GM18909 (cell line): Measurements from ENCODE around the gene DUSP22.
"Not testable (repeated sequence)": the region's sequence is repeated elsewhere in the genome, so short reads cannot be mapped to it uniquely, and the experiment has no call there.

ENCODE experiments used
- ATAC-seq: cut with Tn5 transposase; IDR thresholded peaks from one replicate; pipeline ENCODE4 v1.9.1; 2021; ENCODE audit warnings: mild to moderate bottlenecking; ENCODE audit not compliant: unreplicated experiment, poor library complexity

Gene DUSP22, protein sequence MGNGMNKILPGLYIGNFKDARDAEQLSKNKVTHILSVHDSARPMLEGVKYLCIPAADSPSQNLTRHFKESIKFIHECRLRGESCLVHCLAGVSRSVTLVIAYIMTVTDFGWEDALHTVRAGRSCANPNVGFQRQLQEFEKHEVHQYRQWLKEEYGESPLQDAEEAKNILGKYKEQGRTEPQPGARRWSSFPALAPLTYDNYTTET

DNA sequence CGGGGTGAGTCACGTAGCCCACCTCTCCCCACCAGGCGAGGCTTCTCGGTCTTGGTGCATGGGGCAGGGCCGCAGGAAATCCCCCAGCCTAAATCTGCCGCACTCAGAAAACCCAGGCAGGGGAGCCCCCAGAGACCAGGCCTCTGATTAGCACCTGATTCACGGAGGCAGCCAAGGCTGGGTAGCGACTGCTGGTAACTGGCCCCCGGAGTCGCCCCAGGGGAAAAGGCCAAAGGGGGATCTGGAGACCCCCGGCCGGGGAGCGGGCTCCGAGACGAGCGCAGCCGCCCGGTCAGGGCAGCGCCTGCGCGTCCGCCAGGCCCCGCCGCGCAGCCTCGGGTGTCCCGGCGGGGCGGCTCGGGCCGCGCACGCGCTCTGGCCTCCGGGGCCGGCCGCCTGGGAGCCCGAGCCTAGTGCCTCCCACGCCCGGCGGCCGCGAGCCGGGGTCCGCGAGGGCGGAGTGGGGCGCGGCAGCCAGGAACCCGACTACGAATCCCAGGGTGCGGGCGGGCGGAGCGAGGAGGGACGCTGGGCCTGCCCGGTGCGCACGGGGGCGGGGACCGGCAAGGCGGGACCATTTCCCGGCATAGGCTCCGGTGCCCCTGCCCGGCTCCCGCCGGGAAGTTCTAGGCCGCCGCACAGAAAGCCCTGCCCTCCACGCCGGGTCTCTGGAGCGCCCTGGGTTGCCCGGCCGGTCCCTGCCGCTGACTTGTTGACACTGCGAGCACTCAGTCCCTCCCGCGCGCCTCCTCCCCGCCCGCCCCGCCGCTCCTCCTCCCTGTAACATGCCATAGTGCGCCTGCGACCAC lies at the start of gene DUSP22:
DUSP22 (plus strand) TSS at position 791 of the 809 bp plus-strand sequence. CDS start 53 bp downstream, outside the sequence.
- peak; percentile 43 for ATAC-seq

DNA sequence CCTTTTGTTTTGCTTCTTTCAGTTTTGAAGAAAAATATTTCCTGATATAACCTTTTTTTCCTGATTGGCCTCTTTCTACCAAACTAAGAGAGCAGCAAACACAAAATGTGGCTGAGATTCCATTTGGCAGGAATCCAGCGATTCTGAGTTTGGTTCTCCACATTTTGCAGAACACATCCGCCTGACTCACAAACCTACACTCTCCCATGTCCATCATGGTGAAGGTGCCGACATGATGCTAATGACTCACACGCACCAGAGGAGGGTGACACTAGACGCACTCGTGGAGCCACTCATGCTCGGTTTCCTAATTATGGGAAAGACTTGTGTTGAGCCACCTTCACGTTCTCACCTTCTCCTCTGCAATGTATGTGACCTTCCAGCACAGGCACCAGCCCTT lies 45.9 kb upstream of the DUSP22 start:
- ATAC-seq: no peak

DNA sequence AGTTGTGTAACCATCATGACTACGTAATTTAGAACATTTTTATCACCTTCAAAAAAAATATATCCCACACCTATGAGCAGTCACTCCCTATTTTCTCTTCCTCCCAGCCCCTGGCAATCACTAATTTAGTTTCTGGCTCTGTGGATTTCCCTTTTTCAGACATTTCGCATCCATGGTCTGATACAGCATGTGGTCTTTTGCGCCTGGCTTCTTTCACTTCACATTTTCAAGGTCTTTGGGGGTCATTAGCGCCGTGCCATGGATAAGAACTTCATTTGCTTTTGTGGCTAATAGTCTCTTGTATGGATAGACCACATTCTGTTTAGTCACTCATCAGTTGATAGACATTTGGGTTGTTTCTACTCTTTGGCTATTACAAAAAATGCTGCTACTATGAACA lies 44.9 kb upstream of the DUSP22 start:
- ATAC-seq: no peak

DNA sequence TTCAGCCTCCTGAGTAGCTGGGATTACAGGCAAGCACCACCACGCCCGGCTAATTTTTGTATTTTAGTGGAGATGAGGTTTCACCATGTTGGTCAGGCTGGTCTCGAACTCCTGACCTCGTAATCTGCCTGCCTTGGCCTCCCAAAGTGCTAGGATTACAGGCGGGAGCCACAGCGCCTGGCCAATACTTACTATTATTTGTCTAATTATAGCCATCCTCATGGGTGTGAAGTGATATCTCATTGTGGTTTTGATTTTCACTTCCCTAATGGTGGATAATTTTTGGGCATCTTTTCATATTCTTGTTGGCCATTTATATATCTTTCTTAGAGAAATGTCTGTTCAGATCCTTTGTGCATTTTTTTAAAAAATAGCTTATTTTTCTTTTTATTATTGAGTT lies 44.2 kb upstream of the DUSP22 start:
- not testable (repeated sequence) for ATAC-seq

DNA sequence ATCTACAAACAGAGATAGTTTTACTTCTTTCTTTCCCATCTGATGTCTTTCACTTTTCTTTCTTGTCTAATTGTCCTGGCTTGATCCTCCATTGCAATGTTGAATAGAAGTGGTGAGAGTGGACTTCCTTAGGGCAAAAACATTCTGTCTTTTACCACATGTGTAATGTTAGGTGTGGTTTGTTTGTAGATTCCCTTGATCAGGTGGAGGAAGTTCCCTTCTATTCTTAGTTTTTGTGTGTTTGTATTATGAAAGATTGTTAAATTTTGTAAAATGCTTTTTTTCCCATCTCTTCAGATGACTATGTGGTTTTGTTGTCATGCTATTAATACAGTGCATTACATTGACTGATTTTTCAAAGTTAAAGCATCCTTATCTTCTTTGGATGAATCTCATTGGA lies 41.6 kb upstream of the DUSP22 start:
- ATAC-seq: no peak

DNA sequence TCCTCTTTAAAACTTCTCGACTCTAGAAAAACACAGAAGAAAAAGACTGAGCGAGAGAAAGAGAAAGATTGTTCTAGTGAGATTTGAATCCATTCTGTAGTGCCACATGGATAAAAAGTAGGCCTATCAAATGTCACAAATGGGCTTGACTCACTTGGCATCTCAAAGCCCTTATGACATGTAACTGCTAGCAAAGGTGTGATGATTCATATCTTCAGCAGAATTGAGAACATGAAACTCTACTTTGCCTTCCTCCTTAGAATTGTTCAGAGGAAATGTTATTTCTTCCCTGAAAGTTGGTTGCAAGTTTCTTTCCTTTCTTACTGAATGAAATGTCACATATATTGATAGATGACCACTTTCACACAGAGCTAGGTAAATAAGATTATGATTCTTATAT lies 40.4 kb upstream of the DUSP22 start:
- ATAC-seq: no peak

DNA sequence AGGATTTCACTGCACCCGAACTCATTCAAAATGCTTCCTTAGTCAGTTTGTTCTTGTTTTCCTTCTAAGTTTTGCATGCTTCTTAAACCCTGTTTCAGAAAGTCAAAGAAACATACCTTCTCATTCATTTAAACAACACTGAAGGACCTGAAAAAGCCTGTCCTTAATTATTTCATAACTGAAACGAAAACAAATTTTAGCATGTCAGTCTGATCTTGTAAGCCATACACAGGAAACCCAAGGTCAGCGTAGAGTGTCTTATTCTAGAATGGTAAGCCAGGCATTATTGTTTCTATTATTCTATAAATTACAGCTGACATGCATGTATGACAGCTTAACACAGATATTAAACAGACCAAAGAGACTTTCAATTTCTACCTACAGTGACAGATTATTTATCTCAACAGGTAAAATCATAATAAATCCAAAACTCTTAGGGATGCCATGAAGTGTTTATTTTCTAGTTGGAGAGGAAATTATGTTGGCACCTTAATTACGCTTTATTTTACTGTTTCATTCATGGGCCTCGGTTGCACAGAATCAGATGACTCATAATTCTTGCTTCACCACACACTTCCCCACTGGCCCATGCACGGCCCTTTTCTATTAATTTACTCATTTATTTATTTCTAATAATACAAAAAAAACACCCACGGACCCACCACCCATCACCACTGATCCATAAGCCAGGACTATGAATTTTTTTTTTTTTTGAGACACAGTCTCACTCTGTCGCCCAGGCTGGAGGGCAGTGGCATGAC lies 39.3 kb upstream of the DUSP22 start:
- no peak for ATAC-seq

DNA sequence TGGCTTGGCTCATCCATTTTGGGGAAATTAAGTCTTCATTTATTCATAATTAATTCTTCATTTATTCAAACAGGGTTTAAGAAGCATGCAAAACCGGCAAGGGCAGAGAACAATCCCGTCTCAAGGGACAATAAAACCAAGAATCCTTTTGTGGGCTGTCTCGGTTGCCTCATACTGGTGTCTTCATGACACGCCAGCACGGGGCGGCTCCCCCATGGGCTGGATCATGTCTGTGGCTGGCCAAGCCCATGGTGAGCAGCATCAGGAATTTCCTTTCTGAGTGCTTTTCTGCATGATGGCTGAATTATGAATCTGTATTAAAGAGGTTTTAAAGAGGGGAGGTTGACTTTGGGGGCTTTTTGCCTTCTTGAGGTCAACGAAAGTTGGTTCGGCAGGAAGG lies 38.3 kb upstream of the DUSP22 start:
- ATAC-seq: no peak

DNA sequence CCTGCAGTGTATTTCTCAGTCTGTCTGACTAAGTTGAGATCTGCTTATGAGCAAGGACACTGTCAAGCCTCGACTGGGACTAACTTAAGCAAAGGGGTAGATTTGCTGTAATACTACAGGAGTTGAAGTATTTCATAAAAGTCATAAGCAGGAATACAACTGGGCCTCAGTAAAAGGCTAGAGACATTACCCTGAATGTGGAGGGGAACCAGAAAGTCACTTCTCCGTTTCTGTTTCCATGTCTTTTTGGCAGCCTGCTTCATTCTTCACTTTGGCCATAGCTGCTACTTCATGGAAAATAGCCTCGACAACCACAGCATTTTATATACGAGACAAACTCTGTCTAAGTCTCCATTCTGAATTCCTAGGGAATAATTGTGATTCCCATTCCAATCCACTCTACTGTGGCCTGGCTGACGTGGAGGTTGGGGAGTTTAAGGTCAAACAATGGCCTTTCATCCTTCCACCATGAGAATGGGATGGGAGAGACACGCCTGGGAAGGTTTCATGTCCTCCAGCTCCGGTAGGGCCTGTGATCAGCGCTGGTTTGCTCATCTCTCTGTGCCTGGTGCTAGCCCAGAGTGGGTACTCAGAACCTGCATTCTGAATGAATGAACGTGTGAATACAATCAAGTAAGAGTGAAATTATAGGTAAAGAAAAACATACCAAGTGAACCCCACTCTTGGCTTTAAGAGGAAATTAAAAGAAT lies 37.1 kb upstream of the DUSP22 start:
- ATAC-seq: no peak

DNA sequence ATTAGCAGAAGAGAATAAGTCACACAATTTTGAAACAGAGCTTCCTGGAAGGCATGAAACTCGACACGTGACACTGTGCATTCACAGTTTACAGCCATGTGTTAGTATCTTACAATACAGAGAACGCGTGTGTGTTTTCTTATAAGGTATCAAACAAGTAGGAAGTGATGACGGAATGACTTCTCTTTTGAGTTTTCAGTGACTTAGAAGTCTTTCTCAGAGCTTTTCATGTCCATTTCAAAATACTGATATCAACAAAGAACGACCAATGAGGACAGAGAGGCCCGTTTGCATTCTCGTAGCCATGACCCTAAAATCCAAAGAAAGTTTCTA lies 36.6 kb upstream of the DUSP22 start:
- ATAC-seq: no peak

DNA sequence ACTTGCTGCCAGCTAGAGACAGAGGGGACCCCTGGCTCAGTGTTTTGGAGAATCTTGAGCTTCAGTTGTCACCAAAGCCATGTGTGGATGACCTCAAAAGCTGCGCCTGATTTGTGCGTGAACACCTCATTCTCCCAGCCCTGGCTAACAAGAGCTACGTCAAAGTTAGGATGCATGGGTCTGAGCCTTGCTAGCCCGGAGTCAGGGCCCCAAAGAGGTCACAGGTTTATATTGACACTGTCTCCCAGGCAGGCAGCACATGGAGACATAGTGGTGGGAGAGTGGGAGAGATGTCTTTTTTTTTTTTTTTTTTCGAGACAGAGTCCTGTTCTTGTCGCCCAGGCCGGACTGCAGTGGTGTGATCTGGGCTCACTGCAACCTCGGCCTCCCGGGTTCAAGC lies 36.1 kb upstream of the DUSP22 start:
- ATAC-seq: no peak

DNA sequence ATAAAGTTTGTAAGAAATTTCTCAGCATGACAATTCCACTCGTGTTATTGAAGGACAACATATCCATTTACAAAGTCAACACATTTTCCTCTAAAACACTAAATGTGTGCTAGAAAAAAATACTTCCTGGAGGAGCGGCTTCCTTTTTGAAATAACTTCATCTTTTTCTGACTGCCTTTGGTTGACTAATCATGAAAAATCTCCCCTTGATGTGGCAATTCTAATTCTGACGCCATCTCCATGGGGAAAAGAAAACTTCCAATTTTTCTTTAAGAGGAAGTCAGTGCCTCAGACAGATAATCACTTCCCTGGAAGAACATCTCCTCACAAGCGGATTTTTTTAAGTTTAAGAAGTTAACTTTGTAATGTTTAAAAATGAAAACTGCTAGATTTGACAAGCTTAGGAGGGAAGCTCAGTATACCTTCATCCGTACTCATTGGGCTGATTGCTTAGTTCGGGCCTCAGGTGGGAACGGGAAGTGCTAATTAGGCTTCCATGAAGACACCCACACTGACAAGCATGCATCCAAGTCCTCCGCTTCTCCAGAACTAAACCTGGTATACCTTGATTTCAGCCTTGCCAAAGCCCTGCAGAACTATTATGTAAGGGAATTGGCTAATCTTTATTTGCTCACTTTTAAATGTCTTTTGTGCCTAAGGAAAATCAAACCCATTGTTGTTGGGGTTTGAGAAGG lies 35.1 kb upstream of the DUSP22 start:
- ATAC-seq: no peak

DNA sequence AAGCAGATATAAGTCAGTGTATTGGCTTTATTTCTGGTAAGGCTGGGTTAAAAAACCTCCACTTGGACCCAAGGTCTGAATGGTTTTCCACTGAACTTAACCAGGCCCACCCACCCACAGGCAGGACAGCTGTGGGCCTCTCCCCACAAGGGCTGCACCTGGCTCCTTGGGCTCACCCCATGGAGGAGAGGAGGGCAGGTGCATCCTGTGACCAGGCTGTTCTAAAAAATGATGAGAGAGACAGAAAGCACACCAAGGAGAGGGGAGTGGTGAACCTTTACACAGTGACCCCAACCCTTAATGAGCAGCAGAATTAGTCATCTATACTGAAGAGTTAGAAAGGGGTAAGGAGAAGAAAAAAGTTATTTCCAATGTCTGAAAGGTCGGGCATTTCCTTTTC lies 34.5 kb upstream of the DUSP22 start:
- ATAC-seq: peak; percentile 42

DNA sequence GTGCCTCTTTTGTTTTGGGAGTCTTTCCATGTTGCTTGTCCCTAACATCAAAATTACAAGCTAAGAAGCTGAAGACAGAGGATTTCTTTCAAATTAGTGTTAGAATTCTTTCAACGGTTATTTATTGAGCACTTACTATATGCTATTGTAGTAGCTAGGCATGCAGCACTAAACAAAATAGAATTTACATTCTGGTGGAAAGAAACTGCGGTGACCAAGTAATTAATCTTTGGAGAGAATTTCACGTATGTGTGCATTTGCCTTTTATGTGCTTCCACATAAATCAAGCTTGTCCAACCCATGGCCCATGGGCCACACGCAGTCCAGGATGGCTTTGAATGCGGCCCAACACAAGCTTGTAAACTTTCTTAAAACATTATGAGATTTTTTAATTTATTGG lies 33.0 kb upstream of the DUSP22 start:
- ATAC-seq: no peak

DNA sequence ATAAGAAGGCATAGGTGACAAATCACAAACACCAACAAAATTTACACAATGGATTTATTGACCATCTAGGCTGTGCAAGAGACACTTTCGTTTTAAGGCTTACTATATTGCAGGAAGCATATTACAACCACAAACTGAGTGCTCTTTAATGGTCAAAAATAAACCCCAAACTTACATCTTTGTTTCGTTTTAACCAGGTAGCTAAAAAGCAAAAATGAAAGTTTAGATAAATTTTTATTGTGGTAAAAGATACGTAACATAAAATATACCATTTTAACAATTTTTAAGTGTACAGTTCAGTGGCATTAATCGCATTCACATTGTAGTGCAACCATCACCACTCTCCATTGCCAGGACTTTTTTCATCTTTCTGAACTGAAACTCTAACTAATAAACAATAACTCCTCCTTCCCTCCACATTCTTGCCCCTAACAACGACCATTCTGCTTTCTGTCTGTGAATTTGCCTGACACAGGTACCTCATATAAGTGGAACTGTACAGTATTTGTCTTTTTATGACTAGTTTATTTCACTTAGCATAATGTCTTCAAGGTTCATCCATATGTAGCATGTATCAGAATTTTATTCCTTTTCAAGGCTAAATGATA lies 32.3 kb upstream of the DUSP22 start:
- peak; percentile 75 for ATAC-seq

DNA sequence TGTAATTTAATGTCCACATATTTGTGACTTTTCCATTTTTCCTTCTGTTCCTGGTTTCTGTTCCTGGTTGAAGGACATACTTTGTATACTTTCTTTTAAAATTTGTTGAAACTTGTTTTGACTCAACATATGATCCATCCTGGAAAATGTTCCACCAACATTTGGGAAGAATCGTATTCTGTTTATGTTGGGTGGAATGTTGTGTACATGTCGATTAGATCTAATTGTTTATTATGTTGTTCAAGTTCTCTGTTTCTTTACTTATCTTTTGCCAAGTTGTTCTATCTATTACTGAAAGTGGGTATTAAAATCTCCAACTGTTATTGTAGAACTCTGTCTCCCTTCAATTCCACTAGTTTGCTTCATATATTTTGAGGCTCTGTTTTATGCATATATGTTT lies 27.7 kb upstream of the DUSP22 start:
- ATAC-seq: no peak

DNA sequence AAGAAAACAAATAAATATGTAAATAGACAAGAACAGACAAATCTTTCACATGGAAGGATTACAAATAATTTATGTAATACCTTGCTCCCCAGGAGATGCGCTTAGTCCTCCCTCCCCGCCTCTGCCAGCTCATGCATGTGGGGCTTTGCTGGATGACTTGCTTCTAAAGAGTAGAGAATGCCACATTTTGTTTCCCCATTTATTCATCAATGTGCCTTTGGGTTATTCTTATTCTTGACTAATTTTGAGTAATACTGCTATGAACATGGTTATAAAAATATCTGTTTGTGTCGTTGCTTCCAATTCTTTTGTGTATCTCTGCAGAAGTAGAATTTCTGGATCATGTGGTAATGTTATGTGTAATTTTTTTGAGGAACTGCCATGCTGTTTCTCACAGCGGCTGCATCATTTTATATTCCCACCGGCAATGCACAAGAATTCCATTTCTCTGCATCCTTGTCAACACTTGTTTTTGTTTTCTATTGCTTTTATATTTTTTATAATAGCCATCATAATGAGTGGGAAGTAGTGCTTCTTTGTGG lies 23.8 kb upstream of the DUSP22 start:
- no peak for ATAC-seq

DNA sequence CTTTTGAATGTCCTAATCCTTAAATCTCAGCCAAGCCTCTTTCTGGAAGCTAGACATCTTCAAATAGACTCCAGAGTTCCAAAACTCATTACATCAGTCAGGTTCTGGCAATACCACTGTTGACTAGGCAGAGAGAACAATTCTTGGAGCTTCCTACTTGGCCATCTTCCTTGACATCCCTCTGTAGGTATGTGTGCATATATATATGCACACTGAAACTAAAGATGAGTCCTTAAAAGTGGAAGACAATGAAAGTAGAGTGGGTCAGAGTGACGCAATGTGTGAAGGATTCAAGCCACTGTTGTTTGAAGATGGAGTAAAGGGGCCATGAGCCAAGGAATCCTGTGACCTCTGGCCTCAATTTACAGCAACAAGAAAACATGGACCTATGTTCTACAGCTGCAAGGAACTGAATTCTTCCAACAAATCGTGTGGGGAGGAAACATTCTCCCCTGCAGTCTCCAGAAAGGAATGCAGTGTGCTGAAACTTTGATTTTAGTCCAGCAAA lies 18.7 kb upstream of the DUSP22 start:
- ATAC-seq: no peak

DNA sequence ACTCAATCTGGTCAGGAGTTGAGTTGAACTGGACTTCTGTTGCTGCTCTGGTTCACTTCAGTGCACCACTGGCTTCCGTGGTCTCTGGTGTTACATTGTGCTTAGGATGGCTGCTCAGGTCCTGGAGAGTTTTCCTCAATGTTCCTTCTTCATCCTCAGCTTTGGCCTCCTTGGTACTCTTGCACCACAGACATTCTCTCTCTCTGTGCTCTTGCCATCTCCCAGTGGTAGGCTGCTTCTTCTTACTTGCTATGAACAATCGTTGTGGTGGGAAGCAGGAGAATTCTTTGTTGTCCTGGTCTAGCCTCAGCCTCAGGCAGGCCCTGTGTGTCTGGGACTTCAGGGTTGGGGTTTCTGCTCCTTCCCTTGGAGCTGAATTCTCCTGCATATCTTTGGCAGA lies 14.5 kb upstream of the DUSP22 start:
- no peak for ATAC-seq
